ENCODE measurements around the gene IL3RA. TPM values are rescaled to one million over a fixed set of nuclear protein-coding genes. Genes with fewer than 3 reads are reported as not detected.
A peak's percentile ranks its signal among the peaks of the same experiment; 100 is the strongest.

The IL3RA gene
- total RNA-seq, 1 donor from 2014 or later: 43.0 TPM

DNA sequence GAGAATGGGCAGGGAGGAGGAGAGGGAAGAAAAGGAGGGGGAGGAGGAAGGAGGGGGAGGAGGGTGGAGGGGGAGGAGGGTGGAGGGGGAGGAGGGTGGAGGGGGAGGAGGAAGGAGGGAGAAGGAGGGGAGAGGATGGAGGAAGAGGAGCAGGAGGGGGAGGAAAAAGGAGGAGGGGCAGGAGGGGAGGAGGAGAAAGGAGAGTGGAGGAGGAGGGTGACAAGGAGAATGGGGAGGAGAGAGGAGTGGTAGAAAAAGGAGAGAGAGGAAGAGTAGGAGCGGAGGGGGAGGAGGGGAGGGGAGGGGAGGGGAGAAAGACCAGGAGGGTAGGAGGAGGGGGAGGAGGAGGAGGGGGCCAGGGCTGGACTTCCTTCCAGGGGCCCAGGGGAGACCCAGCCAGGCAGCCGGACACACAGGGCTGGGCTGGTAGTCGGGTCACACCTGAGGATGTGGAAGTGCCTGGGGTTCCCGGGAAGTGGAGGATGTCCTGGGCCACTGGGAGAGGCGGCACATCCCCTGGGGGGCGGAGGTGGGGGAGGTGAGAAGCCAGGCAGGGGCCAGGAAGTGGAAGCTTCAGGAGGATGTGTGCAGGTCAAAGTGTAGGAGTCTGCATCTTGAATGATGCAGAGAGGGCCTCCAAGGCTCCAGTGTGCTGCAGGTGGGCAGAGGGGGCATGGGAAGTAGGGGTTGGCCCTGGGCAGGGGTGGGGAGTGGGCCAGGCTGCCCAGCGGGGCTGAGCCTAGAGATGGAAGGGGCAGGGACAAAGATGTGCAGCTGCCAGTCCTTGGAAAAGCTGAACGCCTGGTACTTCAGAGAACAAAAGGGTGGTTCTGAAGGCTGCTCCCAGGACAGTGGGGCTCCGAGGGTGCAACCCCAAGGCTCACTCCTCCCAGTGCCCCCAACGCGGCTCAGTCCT is 18.8 kb downstream of the IL3RA start:
- Histone ChIP-seq H3K27me3 (no peaks in the 10 kb centered on the region), H3K4me1 (no peaks in the 10 kb centered on the region), H3K36me3 (peaks cover 15% of the 10 kb centered on the region), H3K27ac (no peak overlapping the region), H3K4me3 (no peak overlapping the region), H3K9me3 (peaks cover 5% of the 10 kb centered on the region)
- TF ChIP-seq, protein P1, sequence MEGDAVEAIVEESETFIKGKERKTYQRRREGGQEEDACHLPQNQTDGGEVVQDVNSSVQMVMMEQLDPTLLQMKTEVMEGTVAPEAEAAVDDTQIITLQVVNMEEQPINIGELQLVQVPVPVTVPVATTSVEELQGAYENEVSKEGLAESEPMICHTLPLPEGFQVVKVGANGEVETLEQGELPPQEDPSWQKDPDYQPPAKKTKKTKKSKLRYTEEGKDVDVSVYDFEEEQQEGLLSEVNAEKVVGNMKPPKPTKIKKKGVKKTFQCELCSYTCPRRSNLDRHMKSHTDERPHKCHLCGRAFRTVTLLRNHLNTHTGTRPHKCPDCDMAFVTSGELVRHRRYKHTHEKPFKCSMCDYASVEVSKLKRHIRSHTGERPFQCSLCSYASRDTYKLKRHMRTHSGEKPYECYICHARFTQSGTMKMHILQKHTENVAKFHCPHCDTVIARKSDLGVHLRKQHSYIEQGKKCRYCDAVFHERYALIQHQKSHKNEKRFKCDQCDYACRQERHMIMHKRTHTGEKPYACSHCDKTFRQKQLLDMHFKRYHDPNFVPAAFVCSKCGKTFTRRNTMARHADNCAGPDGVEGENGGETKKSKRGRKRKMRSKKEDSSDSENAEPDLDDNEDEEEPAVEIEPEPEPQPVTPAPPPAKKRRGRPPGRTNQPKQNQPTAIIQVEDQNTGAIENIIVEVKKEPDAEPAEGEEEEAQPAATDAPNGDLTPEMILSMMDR (IDR thresholded peaks at IDR 0.05): no peak
- DNase-seq (no peak), ATAC-seq (peak; percentile 38)
- intact Hi-C loops (cut with DNase I): no loop called here

DNA sequence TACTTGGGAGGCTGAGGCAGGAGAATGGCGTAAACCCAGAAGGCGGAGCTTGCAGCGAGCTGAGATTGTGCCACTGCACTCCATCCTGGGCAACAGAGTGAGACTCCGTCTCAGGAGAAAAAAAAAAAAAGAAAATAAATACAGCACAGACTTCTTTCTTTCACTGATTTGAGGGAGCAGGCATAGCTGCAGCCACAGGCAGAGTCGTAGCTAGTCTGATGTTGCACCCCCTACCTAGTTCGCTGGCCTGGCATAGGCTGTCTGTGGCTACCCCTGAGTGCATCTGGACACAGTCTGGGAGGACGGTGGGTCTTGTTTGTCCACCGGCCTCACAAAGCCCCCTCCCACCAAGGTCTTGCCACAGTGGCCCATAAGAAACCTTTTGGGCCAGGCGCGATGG is 21.4 kb downstream of the IL3RA start:
- no peak for DNase-seq

DNA sequence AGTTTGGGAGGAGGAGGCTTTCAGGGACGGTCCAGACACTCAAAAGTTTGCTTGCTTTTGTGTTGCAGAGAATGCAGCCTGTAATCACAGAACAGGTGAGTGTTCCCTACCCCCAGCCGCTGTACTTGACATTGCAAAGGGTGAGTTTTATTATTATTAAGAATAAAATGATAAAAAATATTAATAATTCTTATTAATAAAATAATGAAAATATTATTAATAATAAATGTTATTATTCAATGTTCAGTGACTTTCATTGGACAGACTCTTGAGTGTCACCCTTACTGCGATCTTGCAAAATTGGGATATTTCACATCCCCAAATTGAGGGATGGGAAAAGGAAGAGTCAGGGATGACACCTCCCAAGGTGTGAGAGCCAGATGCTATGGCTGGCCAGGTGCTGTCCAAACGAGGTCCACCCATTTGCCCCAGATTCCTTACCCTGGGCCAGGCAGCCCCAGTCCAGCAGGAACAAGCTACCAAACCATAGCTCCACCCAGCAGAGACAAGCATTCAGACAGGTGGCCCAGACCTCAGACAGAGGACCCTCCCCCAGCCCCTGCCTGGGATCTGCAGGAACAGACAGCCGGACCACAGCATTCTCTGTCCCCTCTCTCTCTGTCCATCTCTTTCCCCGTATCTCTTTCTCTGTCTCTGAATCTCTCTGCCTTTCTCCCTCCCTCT is 22.4 kb downstream of the IL3RA start:
- Histone ChIP-seq H3K4me1 (no peaks in the 10 kb centered on the region), H3K36me3 (peaks cover 15% of the 10 kb centered on the region)
- ATAC-seq: no peak

More for the DNA sequence above, 21.4 kb downstream of the IL3RA start:
- intact Hi-C loops (cut with DNase I): no loop called here
- Histone ChIP-seq H3K4me3 (no peak overlapping the region), H3K27ac (no peak overlapping the region), H3K9me3 (peaks cover 5% of the 10 kb centered on the region), H3K27me3 (no peaks in the 10 kb centered on the region), H3K4me1 (no peaks in the 10 kb centered on the region), H3K36me3 (peaks cover 15% of the 10 kb centered on the region)
- no peak for ATAC-seq
- TF ChIP-seq, protein P1 (IDR thresholded peaks at IDR 0.05): no peak

DNA sequence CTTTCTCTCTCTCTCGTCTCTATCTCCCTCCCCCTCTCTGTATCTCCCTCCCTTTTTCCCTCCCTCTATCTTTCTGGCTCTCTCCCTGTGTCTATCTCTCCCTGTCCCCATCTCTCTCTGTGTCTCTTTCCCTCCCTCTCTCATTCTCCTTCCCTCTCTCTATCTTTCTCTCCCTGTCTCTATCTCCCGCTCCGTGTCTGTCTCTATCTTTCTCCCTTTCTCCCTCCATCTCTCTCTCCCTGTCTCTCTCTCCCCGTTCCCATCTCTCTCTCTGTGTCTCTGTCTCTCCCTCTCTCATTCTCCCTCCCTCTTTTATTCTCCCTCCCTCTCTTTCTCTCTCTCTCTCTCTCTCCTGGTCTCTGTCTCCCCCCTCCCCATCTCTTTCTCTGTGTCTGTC is 22.9 kb downstream of the IL3RA start:
- DNase-seq (no peak), ATAC-seq (no peak)
- Histone ChIP-seq H3K4me1 (no peaks in the 10 kb centered on the region), H3K9me3 (peaks cover 5% of the 10 kb centered on the region), H3K27me3 (no peaks in the 10 kb centered on the region), H3K4me3 (no peak overlapping the region), H3K36me3 (peaks cover 15% of the 10 kb centered on the region), H3K27ac (no peak overlapping the region)
- TF ChIP-seq, protein P1 (IDR thresholded peaks at IDR 0.05): no peak
- intact Hi-C loops (cut with DNase I): no loop called here

More for the DNA sequence above, 22.4 kb downstream of the IL3RA start:
- Histone ChIP-seq H3K9me3 (peaks cover 5% of the 10 kb centered on the region), H3K27ac (no peak overlapping the region), H3K27me3 (no peaks in the 10 kb centered on the region), H3K4me3 (no peak overlapping the region)
- TF ChIP-seq, protein P1 (IDR thresholded peaks at IDR 0.05): no peak
- intact Hi-C loops (cut with DNase I): no loop called here
- DNase-seq: no peak

DNA sequence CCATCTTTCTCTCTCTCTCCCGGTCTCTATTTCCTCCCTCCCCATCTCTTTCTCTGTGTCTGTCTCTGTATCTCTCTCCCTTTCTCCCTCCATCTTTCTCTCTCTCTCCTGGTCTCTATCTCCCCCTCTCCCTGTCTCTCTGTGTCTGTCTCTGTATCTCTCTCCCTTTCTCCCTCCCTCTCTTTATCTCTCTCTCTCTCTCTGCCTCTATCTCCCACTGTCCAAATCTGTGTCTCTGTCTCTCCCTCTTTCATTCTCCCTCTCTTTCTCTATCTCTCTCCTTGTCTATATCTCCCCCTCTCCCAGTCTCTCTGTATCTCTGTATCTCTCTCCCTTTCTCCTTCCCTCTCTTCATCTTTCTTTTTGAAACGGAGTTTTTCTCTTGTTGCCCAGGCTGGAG is 23.6 kb downstream of the IL3RA start:
- H3K27ac ChIP-seq: no peak overlapping the region
- H3K27me3 ChIP-seq: no peaks in the 10 kb centered on the region
- H3K4me1 ChIP-seq: no peaks in the 10 kb centered on the region
- intact Hi-C loops (cut with DNase I): no loop called here
- ATAC-seq: no peak
- H3K4me3 ChIP-seq: no peak overlapping the region
- DNase-seq: no peak
- peaks cover 15% of the 10 kb centered on the region for H3K36me3 ChIP-seq
- peaks cover 5% of the 10 kb centered on the region for H3K9me3 ChIP-seq
- TF ChIP-seq, protein P1 (IDR thresholded peaks at IDR 0.05): no peak
